OCI-LY1 (cell line): ENCODE measurements around the gene EIF1AD.

Source experiments
- H2AFZ ChIP-seq: fragments of 200-600 bp; sonication (generic), shearing (Covaris generic); 2 replicates; pipeline ENCODE4 v1.6.0; 2014; ENCODE audit warnings: antibody characterized with exemption, mild to moderate bottlenecking, low read length
- H3F3A ChIP-seq: fragments of 200-600 bp; sonication (generic), shearing (Covaris generic); 2 replicates; pipeline ENCODE4 v1.6.0; 2014; ENCODE audit warnings: mild to moderate bottlenecking, antibody characterized with exemption, low read length, moderate library complexity; ENCODE audit not compliant: insufficient read depth
- H3K27ac ChIP-seq: fragments of 200-600 bp; sonication (generic); 2 replicates; pipeline ENCODE4 v1.5.1; 2014; ENCODE audit warnings: low read length, mixed run types, mild to moderate bottlenecking, low read depth; ENCODE audit not compliant: poor library complexity, severe bottlenecking
- H3K27me3 ChIP-seq: fragments of 200-600 bp; sonication (generic); 2 replicates; pipeline ENCODE4 v1.6.0; 2014; ENCODE audit warnings: antibody characterized with exemption, mild to moderate bottlenecking, low read length, moderate library complexity; ENCODE audit not compliant: insufficient read depth
- H3K36me3 ChIP-seq: fragments of 200-600 bp; sonication (generic); 2 replicates; pipeline ENCODE4 v1.6.1; 2014; ENCODE audit warnings: mild to moderate bottlenecking, antibody characterized with exemption, low read length, moderate library complexity, mixed read lengths; ENCODE audit not compliant: insufficient read depth
- H3K4me1 ChIP-seq: fragments of 200-600 bp; sonication (generic); 2 replicates; pipeline ENCODE4 v1.5.1; 2014; ENCODE audit warnings: mild to moderate bottlenecking, low read length, moderate library complexity; ENCODE audit not compliant: insufficient read depth, severe bottlenecking
- H3K4me2 ChIP-seq: fragments of 200-600 bp; sonication (generic), shearing (Covaris generic); 2 replicates; pipeline ENCODE4 v1.6.1; 2014; ENCODE audit warnings: low read length
- H3K4me3 ChIP-seq: fragments of 200-600 bp; sonication (generic); 2 replicates; pipeline ENCODE4 v1.5.1; 2014; ENCODE audit warnings: low read length, low read depth, mild to moderate bottlenecking, mixed read lengths; ENCODE audit not compliant: poor library complexity, severe bottlenecking
- H3K79me2 ChIP-seq: fragments of 200-600 bp; shearing (Covaris generic); 2 replicates; pipeline ENCODE4 v1.6.1; 2016; ENCODE audit warnings: mixed run types, low read length, mixed read lengths; ENCODE audit not compliant: insufficient read depth
- H3K9ac ChIP-seq: fragments of 200-600 bp; sonication (generic), shearing (Covaris generic); 2 replicates; pipeline ENCODE4 v1.6.1; 2014; ENCODE audit warnings: mild to moderate bottlenecking, low read length, mixed read lengths
- H3K9me2 ChIP-seq: fragments of 200-600 bp; sonication (generic), shearing (Covaris generic); 2 replicates; pipeline ENCODE4 v1.6.1; 2014; ENCODE audit warnings: low read depth, mild to moderate bottlenecking, low read length, mixed read lengths
- H3K9me3 ChIP-seq: fragments of 200-600 bp; shearing (Covaris generic); 2 replicates; pipeline ENCODE4 v1.6.1; 2014; ENCODE audit warnings: low read length, mixed read lengths
- H4K20me1 ChIP-seq: fragments of 200-600 bp; sonication (generic), shearing (Covaris generic); 2 replicates; pipeline ENCODE4 v1.6.0; 2016; ENCODE audit warnings: mild to moderate bottlenecking, low read length; ENCODE audit not compliant: insufficient read depth
- CTCF ChIP-seq: fragments of 200-600 bp; sonication (generic), shearing (Covaris generic); IDR thresholded peaks from 2 replicates; pipeline ENCODE4 v1.5.1; 2017; ENCODE audit warnings: mild to moderate bottlenecking, antibody characterized with exemption, low read length, moderate library complexity, mixed read lengths
- EZH2 ChIP-seq: fragments of 200-600 bp; sonication (generic), shearing (Covaris generic); IDR thresholded peaks from 2 replicates; pipeline ENCODE4 v1.8.0; 2017; ENCODE audit warnings: borderline replicate concordance, mixed run types, mild to moderate bottlenecking, antibody characterized with exemption, low read length, moderate library complexity, mixed read lengths

EIF1AD gene

GRCh38 chr11:66048547-66049323 is 46.8 kb upstream of the EIF1AD start, which contains the start of gene GAL3ST3:
TSS of gene GAL3ST3 (minus strand) at chr11:66049161. CDS start at chr11:66045415, 3,746 bp downstream.
- Histone ChIP-seq H3K9me3 (no peaks in the 10 kb centered on the region), H3F3A (no peaks in the 10 kb centered on the region), H3K79me2 (peaks cover 15% of the 10 kb centered on the region), H3K4me3 (no peak within 1 kb of the TSS), H3K9me2 (no peaks in the 10 kb centered on the region), H3K36me3 (peaks cover 5% of the 10 kb centered on the region; the same call in 1 of the 2 replicates), H3K4me1 (peaks cover 35% of the 10 kb centered on the region), H3K27me3 (peaks cover 5% of the 10 kb centered on the region; the same call in 1 of the 2 replicates), H3K27ac (no peak within 1 kb of the TSS), H4K20me1 (no peaks in the 10 kb centered on the region), H2AFZ (no peak within 1 kb of the TSS), H3K9ac (no peak within 1 kb of the TSS), H3K4me2 (no peak within 1 kb of the TSS; the same call in 1 of the 2 replicates)
- TF ChIP-seq CTCF (no peak), EZH2 (no peak)

GRCh38 chr11:66047541-66048365 is 45.8 kb upstream of the EIF1AD start:
- H3K27ac ChIP-seq = no peak overlapping the region
- H3K9ac ChIP-seq = no peak overlapping the region
- no peaks in the 10 kb centered on the region for H3F3A ChIP-seq
- H3K4me1 ChIP-seq = peaks cover 25% of the 10 kb centered on the region
- no peaks in the 10 kb centered on the region for H3K9me3 ChIP-seq
- no peak overlapping the region for H2AFZ ChIP-seq
- no peaks in the 10 kb centered on the region for H3K9me2 ChIP-seq
- TF ChIP-seq EZH2 (no peak), CTCF (no peak)
- peaks cover 5% of the 10 kb centered on the region; the same call in 1 of the 2 replicates for H3K27me3 ChIP-seq
- H3K4me2 ChIP-seq = no peak overlapping the region
- no peak overlapping the region for H3K4me3 ChIP-seq
- H3K79me2 ChIP-seq = peaks cover 5% of the 10 kb centered on the region
- no peaks in the 10 kb centered on the region for H3K36me3 ChIP-seq
- no peaks in the 10 kb centered on the region for H4K20me1 ChIP-seq

- Histone ChIP-seq H3F3A (no peaks in the 10 kb centered on the region), H3K9me2 (no peaks in the 10 kb centered on the region), H3K36me3 (no peaks in the 10 kb centered on the region), H3K9ac (no peak overlapping the region), H3K27ac (no peak overlapping the region), H3K4me3 (no peak overlapping the region), H3K79me2 (no peaks in the 10 kb centered on the region), H3K4me2 (no peak overlapping the region), H4K20me1 (no peaks in the 10 kb centered on the region), H3K4me1 (peaks cover 25% of the 10 kb centered on the region), H3K9me3 (no peaks in the 10 kb centered on the region), H3K27me3 (peaks cover 5% of the 10 kb centered on the region; the same call in 1 of the 2 replicates), H2AFZ (no peak overlapping the region)
- TF ChIP-seq EZH2 = no peak
- TF ChIP-seq CTCF = no peak
Observed at GRCh38 chr11:66046901-66047300, 44.9 kb upstream of the EIF1AD start.
